Stimulated activated CD4-positive, alpha-beta T cell treated with anti-CD3 and anti-CD28 coated beads, Interleukin-2, amount 100 ng/mL, for 24 hours (primary cell): ENCODE results near the gene UBE4B.
"Not testable (repeated sequence)": the region's sequence is repeated elsewhere in the genome, so short reads cannot be mapped to it uniquely, and the experiment has no call there.

Experiments
- DNase-seq, 2 donors: peaks; one replicate each; pipeline ENCODE4 v3.0.0-alpha.2; 2020

The UBE4B gene

GRCh38 chr1:10074059-10074851 lies 41.5 kb downstream of the UBE4B start:
- peak; percentile 66 to 72 for DNase-seq

- DNase-seq = no peak
Measured at GRCh38 chr1:10074852-10075730, 42.3 kb downstream of the UBE4B start.

GRCh38 chr1:10075732-10076131 lies 43.0 kb downstream of the UBE4B start:
- DNase-seq = no peak

- no peak for DNase-seq
Measured at GRCh38 chr1:10078494-10078893, 45.7 kb downstream of the UBE4B start.

GRCh38 chr1:10080523-10080922 lies 47.8 kb downstream of the UBE4B start:
- DNase-seq = no peak

GRCh38 chr1:10082785-10083479 lies 50.2 kb downstream of the UBE4B start:
- DNase-seq = no peak

DNA sequence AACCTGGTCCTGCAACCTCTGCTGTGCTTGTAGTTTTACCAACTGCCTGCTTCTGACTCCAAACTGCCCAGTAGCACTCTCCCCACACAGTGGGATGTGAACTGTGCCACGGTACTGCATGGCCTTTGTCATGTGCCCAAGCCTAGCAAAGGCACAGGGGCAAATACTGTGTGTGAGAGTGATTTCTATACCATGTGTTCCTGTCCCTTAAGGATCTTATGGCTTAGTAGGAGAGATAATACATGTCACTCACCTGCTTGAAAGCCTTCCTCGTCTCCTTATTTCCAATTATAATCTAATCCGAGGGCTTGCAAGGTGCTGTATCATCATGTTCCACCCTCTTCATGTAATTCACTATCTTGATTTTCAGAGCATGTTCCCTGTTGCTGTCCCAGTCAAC lies 51.3 kb downstream of the UBE4B start:
- no peak for DNase-seq

GRCh38 chr1:10085076-10085475 lies 52.3 kb downstream of the UBE4B start:
- no peak for DNase-seq

GRCh38 chr1:10087210-10087609 lies 54.5 kb downstream of the UBE4B start:
- no peak for DNase-seq

DNA sequence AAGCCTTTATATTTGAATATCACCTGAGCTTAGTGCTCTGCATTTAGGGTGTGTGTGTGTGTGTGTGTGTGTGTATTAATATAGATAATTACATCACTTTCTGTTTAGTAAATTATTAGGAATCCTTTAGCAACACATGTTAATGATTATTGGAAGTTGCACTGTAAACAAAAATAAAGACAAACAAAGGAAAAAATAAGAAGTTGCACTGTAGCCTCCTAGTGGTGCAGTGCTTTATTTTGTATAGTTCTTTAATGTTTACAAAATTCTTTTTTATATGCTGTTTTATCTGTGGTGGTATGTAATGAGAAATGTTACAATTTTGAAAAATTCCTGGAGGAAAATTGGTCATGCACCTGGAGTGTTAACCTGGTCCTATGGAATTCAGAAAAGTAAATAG lies 69.2 kb downstream of the UBE4B start:
- DNase-seq = no peak

DNA sequence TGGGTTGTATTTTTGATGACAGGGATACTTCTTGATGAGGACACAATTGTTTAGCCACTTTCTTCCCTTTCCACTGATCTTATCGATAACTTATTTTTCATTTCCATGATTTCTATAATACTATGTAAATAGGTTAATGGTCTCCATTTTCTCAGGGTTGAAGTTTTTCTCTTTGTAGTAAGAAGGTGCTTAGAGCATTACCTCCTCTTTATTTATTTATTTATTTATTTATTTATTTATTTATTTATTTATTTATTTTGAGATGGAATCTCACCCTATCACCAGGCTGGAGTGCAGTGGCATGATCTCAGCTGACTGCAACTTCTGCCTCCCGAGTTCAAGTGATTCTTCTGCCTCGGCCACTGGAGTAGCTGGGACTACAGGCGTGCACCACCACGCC lies 70.4 kb downstream of the UBE4B start:
- no peak for DNase-seq

GRCh38 chr1:10104834-10105233 lies 72.1 kb downstream of the UBE4B start:
- DNase-seq = no peak

DNA sequence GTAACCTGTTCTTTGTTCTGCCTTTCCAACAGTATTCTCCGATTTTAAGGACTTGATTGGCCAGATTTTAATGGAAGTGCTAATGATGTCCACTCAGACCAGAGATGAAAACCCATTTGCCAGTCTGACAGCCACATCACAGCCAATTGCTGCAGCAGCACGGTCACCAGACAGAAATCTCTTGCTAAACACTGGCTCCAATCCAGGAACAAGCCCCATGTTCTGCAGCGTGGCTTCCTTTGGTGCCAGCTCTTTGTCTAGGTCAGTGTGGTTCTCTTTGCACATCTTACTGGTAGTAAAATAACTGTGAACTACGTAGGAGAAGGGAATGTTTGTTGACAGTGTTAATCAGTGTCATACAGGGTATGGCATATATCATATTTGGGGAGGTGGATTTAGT lies 72.7 kb downstream of the UBE4B start:
- no peak for DNase-seq

DNA sequence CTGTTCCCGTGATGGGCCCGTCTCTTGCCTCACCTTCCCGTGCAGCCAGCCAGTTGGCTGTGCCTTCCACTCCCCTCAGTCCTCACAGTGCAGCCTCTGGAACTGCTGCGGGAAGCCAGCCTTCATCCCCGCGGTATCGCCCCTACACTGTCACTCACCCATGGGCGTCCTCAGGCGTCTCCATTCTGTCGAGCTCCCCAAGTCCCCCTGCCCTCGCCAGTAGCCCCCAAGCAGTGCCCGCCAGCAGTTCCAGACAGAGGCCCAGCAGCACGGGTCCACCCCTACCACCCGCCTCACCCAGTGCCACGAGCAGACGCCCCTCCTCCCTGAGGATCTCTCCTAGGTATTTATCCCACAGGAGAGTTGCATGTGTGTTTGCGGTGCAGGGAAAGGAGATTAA lies 73.5 kb downstream of the UBE4B start:
- DNase-seq = no peak

DNA sequence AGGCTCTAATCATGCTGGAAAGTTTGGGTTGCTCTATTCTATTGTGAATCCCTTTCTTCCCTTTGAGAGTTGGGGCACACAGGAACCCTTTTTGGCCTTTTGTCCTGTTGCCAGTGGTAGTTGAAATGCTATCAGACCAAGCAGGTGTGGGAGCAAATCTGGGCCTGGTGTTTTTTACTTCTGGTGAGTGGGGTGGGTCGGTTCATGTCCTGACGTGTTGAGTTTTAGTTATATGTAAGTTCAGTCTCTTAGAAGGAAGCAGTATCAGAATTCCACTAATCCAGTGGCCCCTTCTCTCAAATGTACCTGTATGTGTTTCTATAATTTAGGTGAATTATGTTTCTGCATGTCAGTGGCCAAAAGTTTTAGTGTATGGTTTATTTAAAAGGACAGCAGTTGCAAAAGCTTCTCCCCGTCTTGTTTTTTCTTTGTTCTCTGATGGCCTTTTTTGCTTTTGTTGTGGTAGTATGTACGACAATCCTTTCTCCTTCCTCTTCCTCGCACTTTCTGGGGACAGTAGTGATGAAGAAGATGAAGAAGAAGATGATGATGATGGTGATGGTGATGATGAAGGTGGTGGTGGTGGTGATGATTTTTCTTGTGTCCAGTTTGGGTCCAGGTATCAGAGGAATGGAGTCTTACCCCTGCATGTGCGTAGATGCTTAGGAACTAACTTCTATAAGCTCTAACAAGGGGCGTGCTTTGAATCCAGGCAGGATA lies 74.2 kb downstream of the UBE4B start:
- DNase-seq = no peak

DNA sequence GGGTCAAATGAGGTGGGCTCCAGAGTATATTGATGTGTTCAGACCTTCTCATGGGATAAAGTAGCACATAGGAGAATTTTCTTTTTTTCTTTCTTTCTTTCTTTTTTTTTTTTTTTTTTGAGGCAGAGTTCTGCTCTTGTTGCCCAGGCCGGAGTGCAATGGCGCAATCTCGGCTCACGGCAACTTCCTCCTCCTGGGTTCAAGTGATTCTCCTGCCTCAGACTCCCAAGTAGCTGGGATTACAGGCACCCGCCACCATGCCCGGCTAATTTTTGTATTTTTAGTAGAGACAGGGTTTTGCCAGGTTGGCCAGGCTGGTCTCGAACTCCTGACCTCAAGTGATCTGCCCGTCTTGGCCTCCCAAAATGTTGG lies 74.7 kb downstream of the UBE4B start:
- DNase-seq = not testable (repeated sequence)

GRCh38 chr1:10108134-10108663 lies 75.4 kb downstream of the UBE4B start:
- no peak for DNase-seq

- DNase-seq = no peak
Measured at GRCh38 chr1:10108948-10109708, 76.4 kb downstream of the UBE4B start.

DNA sequence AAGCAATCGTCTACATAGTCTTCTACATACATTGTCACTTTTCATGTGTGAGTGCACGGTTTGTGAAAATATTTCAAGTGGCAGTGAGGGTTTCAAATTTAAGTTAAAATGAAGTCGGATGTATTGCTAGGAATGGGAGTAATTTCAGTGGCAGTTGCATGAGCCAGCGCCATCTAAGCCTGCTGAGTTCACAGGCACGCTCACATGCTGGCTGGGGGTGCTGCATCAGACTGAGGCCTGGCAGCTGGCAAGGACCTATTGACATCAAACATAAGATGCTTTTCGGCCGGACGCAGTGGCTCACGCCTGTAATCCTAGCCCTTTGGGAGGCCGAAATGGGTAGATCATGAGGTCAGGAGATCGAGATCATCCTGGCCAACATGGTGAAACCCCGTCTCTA lies 80.7 kb downstream of the UBE4B start:
- DNase-seq = no peak

- no peak for DNase-seq
Measured at GRCh38 chr1:10114746-10115145, 82.0 kb downstream of the UBE4B start.

DNA sequence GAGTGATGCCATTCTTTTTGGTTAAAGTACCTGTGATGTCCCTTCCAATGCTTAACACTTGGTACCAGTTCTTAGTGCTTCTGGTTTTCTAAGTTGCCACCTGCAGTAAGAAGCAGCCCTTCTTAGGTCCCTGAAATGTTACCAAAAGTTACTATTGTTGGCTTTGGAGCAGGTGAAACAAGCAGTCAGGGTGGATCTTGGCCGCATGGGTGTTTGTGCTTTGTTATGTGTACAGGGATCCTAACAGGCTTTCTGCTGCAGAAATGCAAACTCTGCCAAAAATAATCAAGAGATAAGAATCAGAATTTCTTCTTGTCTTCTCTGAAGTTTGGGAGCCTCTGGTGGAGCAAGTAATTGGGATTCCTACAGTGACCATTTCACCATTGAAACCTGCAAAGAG lies 84.4 kb downstream of the UBE4B start:
- no peak for DNase-seq

DNA sequence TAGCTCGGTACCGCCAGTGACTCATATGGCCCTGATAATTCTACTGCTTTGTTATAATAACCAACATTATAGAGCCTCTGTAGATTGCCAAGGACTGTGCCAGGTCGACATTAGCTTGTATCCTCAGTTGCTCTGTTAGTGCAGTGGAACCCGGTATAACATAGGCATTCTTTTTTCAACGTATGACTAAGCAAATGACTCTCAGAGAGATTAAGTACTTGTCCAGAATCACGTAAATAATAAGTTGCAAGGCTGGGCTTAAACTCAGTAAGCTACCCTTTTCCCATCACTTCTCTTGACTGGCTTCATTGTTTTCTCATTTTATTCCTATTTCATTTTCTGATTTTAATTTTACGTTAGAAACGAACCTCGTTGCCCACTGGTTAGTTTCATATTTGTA lies 85.1 kb downstream of the UBE4B start:
- DNase-seq = no peak
